Activated CD8-positive, alpha-beta memory T cell treated with anti-CD3 and anti-CD28 coated beads, Interleukin-2, amount 50 U/mL, for 4 hours (primary cell): ENCODE measurements around the gene GFOD2.
"Not testable (repeated sequence)": the region's sequence is repeated elsewhere in the genome, so short reads cannot be mapped to it uniquely, and the experiment has no call there.

Experiments
- DNase-seq: peaks from one replicate; pipeline ENCODE4 v3.0.0-alpha.2; 2020

GFOD2 gene

GRCh38 chr16:67719048-67719777 lies at the start of gene GFOD2:
GFOD2 (minus strand) TSS chr16:67719316; CDS start chr16:67685715, 33,601 bp downstream.
- peak; percentile 99 for DNase-seq

GRCh38 chr16:67767953-67768352 lies 48.8 kb upstream of the GFOD2 start:
- DNase-seq = no peak

GRCh38 chr16:67766291-67766690 lies 47.2 kb upstream of the GFOD2 start:
- no peak for DNase-seq

GRCh38 chr16:67764158-67764667 lies 45.1 kb upstream of the GFOD2 start:
- no peak for DNase-seq

GRCh38 chr16:67763066-67763465 lies 44.0 kb upstream of the GFOD2 start:
- DNase-seq = no peak

- DNase-seq = no peak
Measured at GRCh38 chr16:67762385-67762784, 43.3 kb upstream of the GFOD2 start.

GRCh38 chr16:67761924-67762323 lies 42.8 kb upstream of the GFOD2 start:
- no peak for DNase-seq

GRCh38 chr16:67760956-67761230 lies 41.8 kb upstream of the GFOD2 start:
- no peak for DNase-seq

GRCh38 chr16:67760206-67760955 lies 41.3 kb upstream of the GFOD2 start:
- no peak for DNase-seq

- no peak for DNase-seq
Measured at GRCh38 chr16:67758966-67759365, 39.9 kb upstream of the GFOD2 start.

GRCh38 chr16:67758006-67758405 lies 38.9 kb upstream of the GFOD2 start:
- no peak for DNase-seq

- DNase-seq = no peak
Measured at GRCh38 chr16:67752641-67753040, 33.5 kb upstream of the GFOD2 start.

GRCh38 chr16:67751331-67751730 lies 32.2 kb upstream of the GFOD2 start:
- not testable (repeated sequence) for DNase-seq

GRCh38 chr16:67750466-67750865 lies 31.4 kb upstream of the GFOD2 start:
- no peak for DNase-seq

GRCh38 chr16:67749436-67750078 lies 30.4 kb upstream of the GFOD2 start:
- no peak for DNase-seq

- DNase-seq = no peak
Measured at GRCh38 chr16:67748834-67749233, 29.7 kb upstream of the GFOD2 start.

GRCh38 chr16:67746846-67747245 lies 27.7 kb upstream of the GFOD2 start:
- DNase-seq = no peak

GRCh38 chr16:67741118-67741517 lies 22.0 kb upstream of the GFOD2 start:
- no peak for DNase-seq

GRCh38 chr16:67740391-67740790 lies 21.3 kb upstream of the GFOD2 start:
- DNase-seq = no peak

GRCh38 chr16:67736858-67737257 lies 17.7 kb upstream of the GFOD2 start:
- no peak for DNase-seq

- no peak for DNase-seq
Measured at GRCh38 chr16:67734731-67735201, 15.7 kb upstream of the GFOD2 start.

GRCh38 chr16:67733734-67734470 lies 14.8 kb upstream of the GFOD2 start:
- DNase-seq = no peak

GRCh38 chr16:67731753-67732095 lies 12.6 kb upstream of the GFOD2 start:
- DNase-seq = no peak
